ENCODE results near the gene WDR70. TPM values are rescaled to one million over a fixed set of nuclear protein-coding genes. Genes with fewer than 3 reads are reported as not detected.

Gene WDR70
- total RNA-seq, 1 experiment from 2014 or later, result 78.2 TPM

- BruUV-seq (replicated peaks), result no TSS peak
- no peak overlapping the region for H3K4me3 ChIP-seq
- H3K9me2 ChIP-seq (ENCODE audit: insufficient read depth), result peaks cover under 1% of the 10 kb centered on the region; the same call in 1 of the 2 replicates
- no peaks in the 10 kb centered on the region for H3K36me3 ChIP-seq (ENCODE audit: low read depth)
- no peaks in the 10 kb centered on the region for H3K9me3 ChIP-seq (ENCODE audit: insufficient read depth, low read depth)
- peak overlapping the region; percentile 21 for H3K27ac ChIP-seq
- H2AFZ ChIP-seq, result no peak overlapping the region
- no peaks in the 10 kb centered on the region for H3F3A ChIP-seq (ENCODE audit: insufficient read depth, low read depth)
- ChIA-PET CTCF (interaction anchor here (0.7 kb wide), 1 partner anchor 239 kb away, joined by 13 read pairs; no protein-coding TSS in a partner anchor), POLR2A (ENCODE audit: unreplicated experiment) (no interaction called here)
- no peak overlapping the region for H3K4me2 ChIP-seq
- DNase-seq, result peak; percentile 68 to 77
- intact Hi-C loops (cut with micrococcal nuclease; ENCODE audit: unreplicated experiment), result loop anchor here (1.0 to 10.0 kb wide), 4 partner anchors 135 to 661 kb away; no protein-coding TSS in a partner anchor
- H3K79me2 ChIP-seq (ENCODE audit: low read depth), result no peaks in the 10 kb centered on the region
- TF ChIP-seq CTCF (conservative IDR thresholded peaks at IDR 0.05) (no peak), EZH2 (IDR thresholded peaks at IDR 0.05; ENCODE audit: low read depth) (no peak)
- H3K27me3 ChIP-seq (ENCODE audit: insufficient read depth, low read depth), result no peaks in the 10 kb centered on the region
- H4K20me1 ChIP-seq (ENCODE audit: insufficient read depth), result no peaks in the 10 kb centered on the region
- peaks cover 8% of the 10 kb centered on the region; the same call in 1 of the 2 replicates for H3K4me1 ChIP-seq (replicated peaks; ENCODE audit: insufficient read depth)
Measured at GRCh38 chr5:37533851-37534250, 154.7 kb downstream of the WDR70 start.

GRCh38 chr5:37539459-37539858 is 160.3 kb downstream of the WDR70 start:
- Histone ChIP-seq H3K27ac (no peak overlapping the region), H3K9me2 (ENCODE audit: insufficient read depth) (peaks cover 3% of the 10 kb centered on the region; the same call in 1 of the 2 replicates), H3K4me3 (no peak overlapping the region), H3K27me3 (ENCODE audit: insufficient read depth, low read depth) (no peaks in the 10 kb centered on the region), H3K79me2 (ENCODE audit: low read depth) (no peaks in the 10 kb centered on the region), H4K20me1 (ENCODE audit: insufficient read depth) (no peaks in the 10 kb centered on the region), H3F3A (ENCODE audit: insufficient read depth, low read depth) (no peaks in the 10 kb centered on the region), H3K9me3 (ENCODE audit: insufficient read depth, low read depth) (no peaks in the 10 kb centered on the region), H3K4me1 (replicated peaks; ENCODE audit: insufficient read depth) (no peaks in the 10 kb centered on the region), H2AFZ (no peak overlapping the region), H3K4me2 (no peak overlapping the region), H3K36me3 (ENCODE audit: low read depth) (no peaks in the 10 kb centered on the region)
- POLR2A ChIA-PET (ENCODE audit: unreplicated experiment), result no interaction called here
- no TSS peak for BruUV-seq (replicated peaks)
- CTCF ChIA-PET, result no interaction called here
- no peak for TF ChIP-seq EZH2 (IDR thresholded peaks at IDR 0.05; ENCODE audit: low read depth)
- no peak for TF ChIP-seq CTCF (conservative IDR thresholded peaks at IDR 0.05)
- DNase-seq, result no peak
- intact Hi-C loops (cut with micrococcal nuclease; ENCODE audit: unreplicated experiment), result loop anchor here (10.0 kb wide), 2 partner anchors 275 to 655 kb away; no protein-coding TSS in a partner anchor

- no peaks in the 10 kb centered on the region for H3K27me3 ChIP-seq (ENCODE audit: insufficient read depth, low read depth)
- H3K27ac ChIP-seq, result no peak overlapping the region
- peaks cover 3% of the 10 kb centered on the region; the same call in 1 of the 2 replicates for H3K9me2 ChIP-seq (ENCODE audit: insufficient read depth)
- H3K4me3 ChIP-seq, result no peak overlapping the region
- TF ChIP-seq CTCF (conservative IDR thresholded peaks at IDR 0.05) (no peak), EZH2 (IDR thresholded peaks at IDR 0.05; ENCODE audit: low read depth) (no peak)
- DNase-seq, result no peak
- BruUV-seq (replicated peaks), result no TSS peak
- POLR2A ChIA-PET (ENCODE audit: unreplicated experiment), result no interaction called here
- H4K20me1 ChIP-seq (ENCODE audit: insufficient read depth), result no peaks in the 10 kb centered on the region
- no peaks in the 10 kb centered on the region for H3K36me3 ChIP-seq (ENCODE audit: low read depth)
- no peaks in the 10 kb centered on the region for H3K9me3 ChIP-seq (ENCODE audit: insufficient read depth, low read depth)
- CTCF ChIA-PET, result no interaction called here
- no peaks in the 10 kb centered on the region for H3K79me2 ChIP-seq (ENCODE audit: low read depth)
- H3F3A ChIP-seq (ENCODE audit: insufficient read depth, low read depth), result no peaks in the 10 kb centered on the region
- no peaks in the 10 kb centered on the region for H3K4me1 ChIP-seq (replicated peaks; ENCODE audit: insufficient read depth)
- no peak overlapping the region for H3K4me2 ChIP-seq
- intact Hi-C loops (cut with micrococcal nuclease; ENCODE audit: unreplicated experiment), result no loop called here
- H2AFZ ChIP-seq, result no peak overlapping the region
Measured at GRCh38 chr5:37543216-37543615, 164.1 kb downstream of the WDR70 start.

All from PC-9 (cell line).